GM10266 (cell line): Measurements from ENCODE around the gene SVOP.

Experiments used
- DNase-seq: peaks from one replicate; pipeline ENCODE4 v3.0.0; 2012; ENCODE audit errors: extremely low spot score
- CTCF ChIP-seq: IDR thresholded peaks from 2 replicates; pipeline ENCODE4 v1.5.1; 2012; ENCODE audit warnings: mild to moderate bottlenecking, low read depth; ENCODE audit not compliant: control insufficient read depth, insufficient read depth; ENCODE audit errors: missing control alignments

SVOP gene

GRCh38 chr12:108938247-108938924 is 82.5 kb downstream of the SVOP start:
- DNase-seq = no peak
- TF ChIP-seq CTCF = no peak

- DNase-seq = no peak
- no peak for TF ChIP-seq CTCF
Measured at GRCh38 chr12:108935159-108935763, 85.6 kb downstream of the SVOP start.

- no peak for TF ChIP-seq CTCF
- DNase-seq = no peak
Measured at GRCh38 chr12:108933949-108934348, 86.9 kb downstream of the SVOP start.

GRCh38 chr12:108930756-108931155 is 90.1 kb downstream of the SVOP start:
- DNase-seq = no peak
- no peak for TF ChIP-seq CTCF

GRCh38 chr12:108930155-108930554 is 90.7 kb downstream of the SVOP start:
- DNase-seq = no peak
- TF ChIP-seq CTCF = no peak

- TF ChIP-seq CTCF = no peak
- no peak for DNase-seq
Measured at GRCh38 chr12:108928695-108929094, 92.2 kb downstream of the SVOP start.

- no peak for DNase-seq
- no peak for TF ChIP-seq CTCF
Measured at GRCh38 chr12:108922918-108923317, 98.0 kb downstream of the SVOP start.
